ENCODE results near the gene SNX9.
A peak's percentile ranks its signal among the peaks of the same experiment; 100 is the strongest.
"Not testable (repeated sequence)": the region's sequence is repeated elsewhere in the genome, so short reads cannot be mapped to it uniquely, and the experiment has no call there.

The SNX9 gene

DNA sequence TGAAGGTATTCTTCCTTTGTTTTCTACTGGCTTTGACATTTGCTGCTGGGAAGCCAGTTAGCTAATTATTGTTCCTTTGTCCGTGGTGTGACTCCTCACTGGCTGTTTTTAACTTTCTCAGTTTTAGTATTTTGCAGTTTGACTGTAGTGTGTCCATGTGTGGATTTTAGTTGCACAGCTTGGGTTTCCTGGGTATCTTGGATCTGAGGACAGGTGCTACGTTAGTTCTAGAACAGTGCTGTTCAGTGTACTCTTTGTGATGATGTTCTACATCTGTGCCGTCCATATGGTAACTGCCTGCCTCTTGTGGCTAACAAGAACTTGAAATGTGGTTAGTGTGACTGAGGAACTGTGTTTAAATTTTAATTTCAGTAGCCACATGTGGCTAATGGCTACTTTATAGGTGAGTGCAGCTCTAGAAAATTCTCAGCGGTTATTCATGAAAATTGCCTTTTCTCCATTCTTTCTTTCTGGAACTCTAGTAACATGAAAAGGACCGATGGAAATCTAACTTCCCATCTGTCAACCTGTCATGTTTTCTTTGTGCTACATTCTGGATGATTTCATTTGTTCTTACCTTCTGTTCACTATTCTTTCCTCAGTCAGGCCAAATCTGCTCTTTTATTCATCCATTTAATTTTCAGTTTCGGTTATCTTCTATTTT is 7.4 kb downstream of the SNX9 start:
- no peak overlapping the region for H3K27ac ChIP-seq
- no peak for DNase-seq (ENCODE audit: low read depth, low spot score)

- no peak overlapping the region for H3K27ac ChIP-seq
- DNase-seq (ENCODE audit: low read depth, low spot score): no peak
Observed at GRCh38 chr6:157831018-157831369, 7.9 kb downstream of the SNX9 start.

DNA sequence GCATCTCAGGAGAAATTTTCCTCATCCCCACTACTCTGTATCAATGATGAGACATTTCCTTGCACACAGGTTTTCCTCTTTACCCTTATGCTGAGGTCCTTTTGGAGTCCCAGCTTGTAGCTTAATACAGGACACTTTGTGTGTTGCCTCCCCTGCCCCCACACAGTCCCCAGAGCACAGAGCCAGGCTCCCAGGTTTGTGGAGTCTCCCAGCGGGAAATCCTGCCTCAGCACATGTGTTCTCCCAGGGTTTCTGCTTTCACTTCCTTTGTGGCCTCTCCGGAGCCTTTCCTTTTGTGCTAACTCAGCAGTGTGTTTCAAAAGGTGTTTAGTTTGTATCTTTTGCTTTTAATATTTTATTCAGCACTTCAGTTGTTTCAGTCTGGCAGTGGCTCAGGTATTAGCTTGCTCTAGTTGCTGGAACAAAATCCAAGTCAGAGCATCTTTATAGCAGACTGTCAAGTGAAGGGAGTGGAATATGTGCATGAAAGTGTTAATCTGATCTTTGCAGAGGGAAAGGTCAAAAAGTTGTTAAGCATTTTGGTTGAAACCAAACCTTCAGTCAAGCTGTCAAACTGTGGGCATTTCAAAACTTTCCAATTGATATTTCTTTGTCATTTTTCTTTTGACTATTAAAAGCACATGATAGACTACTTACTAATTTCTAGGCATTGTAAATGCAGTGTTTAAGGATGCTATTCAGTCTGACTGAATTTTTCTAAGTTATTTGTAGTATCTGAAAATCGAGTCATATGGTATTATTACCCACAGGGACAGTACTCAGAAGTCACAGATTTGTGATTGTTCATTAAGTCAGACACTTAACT is 8.6 kb downstream of the SNX9 start:
- H3K27ac ChIP-seq: peak overlapping the region; percentile 69
- DNase-seq (ENCODE audit: low read depth, low spot score): no peak

GRCh38 chr6:157832250-157832967 is 9.4 kb downstream of the SNX9 start:
- no peak for DNase-seq (ENCODE audit: low read depth, low spot score)
- peak overlapping the region; percentile 69 for H3K27ac ChIP-seq

DNA sequence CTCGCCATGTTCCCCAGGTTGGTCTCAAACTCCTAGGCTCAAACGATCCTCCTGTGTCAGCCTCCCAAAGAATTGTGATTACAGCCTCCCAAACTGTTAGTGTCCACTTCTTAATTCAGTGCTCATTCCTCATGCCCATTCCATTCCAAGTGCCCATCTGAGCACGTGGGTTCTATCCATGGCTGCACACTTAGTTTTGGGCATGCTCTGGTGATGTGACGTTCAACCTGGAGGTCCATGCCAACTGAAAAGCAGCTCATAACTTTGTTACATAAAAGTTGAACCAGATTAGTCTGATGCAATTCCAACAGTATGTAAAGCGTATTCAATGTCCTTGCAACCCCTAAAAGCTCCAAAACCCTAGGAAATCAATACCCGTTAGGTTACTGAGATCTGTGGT is 11.5 kb downstream of the SNX9 start:
- no peak for DNase-seq (ENCODE audit: low read depth, low spot score)
- no peak overlapping the region for H3K27ac ChIP-seq

- no peak for DNase-seq (ENCODE audit: low read depth, low spot score)
- H3K27ac ChIP-seq: peak overlapping the region; percentile 82
Observed at GRCh38 chr6:157838718-157839430, 15.8 kb downstream of the SNX9 start.

- DNase-seq (ENCODE audit: low read depth, low spot score): no peak
- peak overlapping the region; percentile 82 for H3K27ac ChIP-seq
Observed at GRCh38 chr6:157839606-157840005, 16.6 kb downstream of the SNX9 start.

DNA sequence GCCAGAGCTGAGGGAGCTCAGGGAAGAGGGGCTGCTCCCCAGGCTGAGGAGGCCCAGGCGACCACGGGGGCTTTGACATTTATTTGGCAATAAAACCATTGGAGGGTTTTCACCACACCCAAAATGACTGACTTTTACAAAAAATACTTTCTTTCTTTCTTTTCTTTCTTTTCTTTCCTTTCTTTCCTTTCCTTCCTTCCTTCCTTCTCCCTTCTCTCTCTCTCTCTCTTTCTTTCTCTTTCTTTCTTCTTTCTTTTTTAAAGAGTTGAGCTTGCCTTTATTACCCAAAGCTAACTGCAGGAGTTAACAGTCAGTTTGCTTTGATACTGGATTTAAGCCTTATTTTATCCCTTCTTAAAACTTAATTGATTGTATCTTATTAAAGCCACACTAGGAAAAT is 17.2 kb downstream of the SNX9 start:
- no peak for DNase-seq (ENCODE audit: low read depth, low spot score)
- H3K27ac ChIP-seq: peak overlapping the region; percentile 82

GRCh38 chr6:157840776-157841175 is 17.7 kb downstream of the SNX9 start:
- DNase-seq (ENCODE audit: low read depth, low spot score): no peak
- H3K27ac ChIP-seq: peak overlapping the region; percentile 82

GRCh38 chr6:157841211-157841840 is 18.3 kb downstream of the SNX9 start:
- DNase-seq (ENCODE audit: low read depth, low spot score): peak; percentile 82
- peak overlapping the region; percentile 82 for H3K27ac ChIP-seq

GRCh38 chr6:157842212-157842611 is 19.2 kb downstream of the SNX9 start:
- H3K27ac ChIP-seq: no peak overlapping the region

GRCh38 chr6:157844196-157844595 is 21.1 kb downstream of the SNX9 start:
- DNase-seq (ENCODE audit: low read depth, low spot score); H3K27ac ChIP-seq: not testable (repeated sequence)

More at GRCh38 chr6:157842212-157842611, 19.2 kb downstream of the SNX9 start:
- no peak for DNase-seq (ENCODE audit: low read depth, low spot score)

DNA sequence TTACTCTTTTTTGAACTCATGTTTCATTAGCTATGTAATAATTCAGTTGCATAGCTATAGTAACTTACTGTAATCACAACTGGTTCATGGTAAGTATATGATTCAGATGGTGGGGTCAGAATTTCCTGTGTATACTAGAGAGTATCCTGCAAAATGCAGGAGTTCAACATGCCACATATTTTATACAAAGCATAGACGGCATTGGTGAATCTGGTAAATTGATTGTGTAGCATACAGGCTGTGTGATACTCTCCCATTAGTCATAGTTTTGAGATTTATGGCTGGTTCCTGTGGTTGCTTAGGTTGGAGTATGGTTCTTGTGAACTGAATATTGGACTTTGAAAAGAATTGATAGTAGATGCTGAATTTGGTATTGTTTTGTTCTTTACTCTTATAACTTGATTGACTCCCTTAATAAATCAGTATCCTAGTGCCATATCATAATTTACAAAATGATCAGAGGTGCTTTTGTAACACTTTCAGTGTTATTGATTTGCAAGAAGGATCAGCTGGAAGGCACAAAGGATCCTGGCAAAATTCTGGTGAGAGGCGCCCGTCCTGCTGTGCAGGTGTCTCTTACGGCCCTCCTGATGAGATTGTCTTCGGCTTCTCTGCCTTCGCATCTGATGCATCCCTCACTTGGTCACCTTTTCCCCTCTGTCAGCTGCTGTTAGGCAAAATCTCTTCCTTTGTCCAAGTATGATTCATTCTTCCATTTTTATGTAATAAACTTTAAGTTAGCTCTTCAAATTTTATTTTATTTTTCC is 22.6 kb downstream of the SNX9 start:
- no peak for DNase-seq (ENCODE audit: low read depth, low spot score)
- H3K27ac ChIP-seq: peak overlapping the region; percentile 3

GRCh38 chr6:157847846-157848245 is 24.8 kb downstream of the SNX9 start:
- H3K27ac ChIP-seq: no peak overlapping the region
- no peak for DNase-seq (ENCODE audit: low read depth, low spot score)

DNA sequence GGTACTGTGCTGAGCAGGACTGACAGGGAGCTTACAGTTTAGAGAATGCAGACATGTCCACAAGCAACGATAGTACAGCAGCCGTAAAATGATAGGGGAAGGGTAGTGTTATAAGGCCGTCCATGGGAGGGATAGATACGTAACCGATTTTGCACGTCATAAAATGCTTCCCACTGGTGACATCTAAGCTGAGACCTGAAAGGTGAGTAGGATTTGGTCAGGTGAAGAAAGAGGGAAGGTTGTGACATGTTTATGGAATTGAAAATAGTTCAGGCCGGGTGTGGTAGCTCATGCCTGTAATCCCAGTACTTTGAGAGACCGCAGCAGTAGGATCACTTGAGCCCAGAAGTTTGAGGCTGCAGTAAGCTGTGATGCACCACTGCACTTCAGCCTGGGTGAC is 25.6 kb downstream of the SNX9 start:
- no peak overlapping the region for H3K27ac ChIP-seq
- no peak for DNase-seq (ENCODE audit: low read depth, low spot score)

- no peak for DNase-seq (ENCODE audit: low read depth, low spot score)
- no peak overlapping the region for H3K27ac ChIP-seq
Observed at GRCh38 chr6:157849288-157850017, 26.4 kb downstream of the SNX9 start.

GRCh38 chr6:157850030-157850429 is 27.0 kb downstream of the SNX9 start:
- no peak overlapping the region for H3K27ac ChIP-seq
- no peak for DNase-seq (ENCODE audit: low read depth, low spot score)

GRCh38 chr6:157853018-157853805 is 30.2 kb downstream of the SNX9 start:
- H3K27ac ChIP-seq: no peak overlapping the region
- no peak for DNase-seq (ENCODE audit: low read depth, low spot score)
